H9 (cell line): ENCODE results near the gene SLC12A2. TPM values are rescaled to one million over a fixed set of nuclear protein-coding genes. Genes with fewer than 3 reads are reported as not detected.

Experiments used
- DNase-seq: peaks from one replicate; pipeline ENCODE4 v3.0.0-alpha.2; 2017
- H2AFZ ChIP-seq: one replicate; pipeline ENCODE4 v1.6.1; 2013; ENCODE audit warnings: mild to moderate bottlenecking, low read length, control low read depth, moderate library complexity
- H2AK5ac ChIP-seq: 2 replicates; pipeline ENCODE4 v1.6.1; 2013; ENCODE audit warnings: low read length, control low read depth, mixed read lengths; ENCODE audit not compliant: insufficient read length
- H2BK120ac ChIP-seq: one replicate; pipeline ENCODE4 v1.6.1; 2013; ENCODE audit warnings: low read depth, mild to moderate bottlenecking, low read length, control low read depth, inconsistent platforms; ENCODE audit not compliant: poor library complexity, severe bottlenecking
- H2BK12ac ChIP-seq: 2 replicates; pipeline ENCODE4 v1.6.1; 2013; ENCODE audit warnings: low read length, control low read depth, mixed read lengths, low read depth; ENCODE audit not compliant: insufficient read length
- H2BK15ac ChIP-seq: 2 replicates; pipeline ENCODE4 v1.6.1; 2013; ENCODE audit warnings: low read depth, low read length, control low read depth
- H2BK20ac ChIP-seq: one replicate; pipeline ENCODE4 v1.6.1; 2013; ENCODE audit warnings: low read depth, mild to moderate bottlenecking, low read length, control low read depth, inconsistent platforms; ENCODE audit not compliant: poor library complexity, severe bottlenecking
- H2BK5ac ChIP-seq: 2 replicates; pipeline ENCODE4 v1.6.1; 2013; ENCODE audit warnings: low read length, control low read depth, mixed read lengths; ENCODE audit not compliant: insufficient read length
- H3K14ac ChIP-seq: 2 replicates; pipeline ENCODE4 v1.6.1; 2013; ENCODE audit warnings: low read length, control low read depth; ENCODE audit not compliant: insufficient read depth
- H3K18ac ChIP-seq: 2 replicates; pipeline ENCODE4 v1.6.1; 2013; ENCODE audit warnings: low read depth, mild to moderate bottlenecking, mixed read lengths, low read length, control low read depth; ENCODE audit not compliant: insufficient read length
- H3K23ac ChIP-seq: 2 replicates; pipeline ENCODE4 v1.6.1; 2013; ENCODE audit warnings: low read length, control low read depth, mixed read lengths, low read depth; ENCODE audit not compliant: insufficient read length
- H3K23me2 ChIP-seq: 2 replicates; pipeline ENCODE4 v1.6.1; 2013; ENCODE audit warnings: low read depth, mild to moderate bottlenecking, mixed read lengths, low read length, control low read depth; ENCODE audit not compliant: insufficient read length, poor library complexity, severe bottlenecking
- H3K27ac ChIP-seq: 2 replicates; pipeline ENCODE4 v1.5.1; 2013; ENCODE audit warnings: low read length, control low read depth, mixed read lengths, low read depth; ENCODE audit not compliant: insufficient read length
- H3K27me3 ChIP-seq: 2 replicates; pipeline ENCODE4 v1.6.1; 2013; ENCODE audit warnings: low read length, control low read depth, inconsistent platforms; ENCODE audit not compliant: insufficient read depth
- H3K4ac ChIP-seq: 2 replicates; pipeline ENCODE4 v1.6.1; 2013; ENCODE audit warnings: low read depth, mild to moderate bottlenecking, control low read depth, inconsistent platforms, low read length, moderate library complexity
- H3K4me1 ChIP-seq: 2 replicates; pipeline ENCODE4 v1.6.1; 2013; ENCODE audit warnings: low read length, control low read depth, inconsistent platforms; ENCODE audit not compliant: insufficient read depth
- H3K4me2 ChIP-seq: 2 replicates; pipeline ENCODE4 v1.6.1; 2013; ENCODE audit warnings: low read length, control low read depth, mixed read lengths; ENCODE audit not compliant: insufficient read length, insufficient read depth
- H3K56ac ChIP-seq: 2 replicates; pipeline ENCODE4 v1.6.1; 2013; ENCODE audit warnings: low read depth, mild to moderate bottlenecking, mixed read lengths, low read length, control low read depth; ENCODE audit not compliant: insufficient read length
- H3K79me1 ChIP-seq: 2 replicates; pipeline ENCODE4 v1.6.1; 2013; ENCODE audit warnings: low read depth, mild to moderate bottlenecking, moderate library complexity, low read length, control low read depth, inconsistent platforms; ENCODE audit not compliant: insufficient read depth, poor library complexity, severe bottlenecking
- H3K79me2 ChIP-seq: 2 replicates; pipeline ENCODE4 v1.6.1; 2013; ENCODE audit warnings: low read length, control low read depth, inconsistent platforms; ENCODE audit not compliant: insufficient read depth
- H3K9ac ChIP-seq: 2 replicates; pipeline ENCODE4 v1.6.1; 2013; ENCODE audit warnings: low read length, control low read depth, mixed read lengths; ENCODE audit not compliant: insufficient read length; ENCODE audit errors: extremely low read depth
- H3K9me3 ChIP-seq: one replicate; pipeline ENCODE4 v1.6.1; 2013; ENCODE audit warnings: low read depth, low read length, inconsistent platforms; ENCODE audit not compliant: control insufficient read depth
- H3T11ph ChIP-seq: one replicate; pipeline ENCODE4 v1.6.1; 2013; ENCODE audit warnings: mild to moderate bottlenecking, low read length, control low read depth, inconsistent platforms
- H4K20me1 ChIP-seq: one replicate; pipeline ENCODE4 v1.6.1; 2013; ENCODE audit not compliant: control insufficient read depth, insufficient read length, insufficient read depth
- H4K5ac ChIP-seq: 2 replicates; pipeline ENCODE4 v1.6.1; 2013; ENCODE audit warnings: low read depth, mild to moderate bottlenecking, mixed read lengths, low read length, control low read depth; ENCODE audit not compliant: insufficient read length
- H4K8ac ChIP-seq: replicated peaks from 2 replicates; pipeline ENCODE4 v1.6.1; 2013; ENCODE audit warnings: low read length, control low read depth, mixed read lengths, low read depth; ENCODE audit not compliant: insufficient read length
- H4K91ac ChIP-seq: 2 replicates; pipeline ENCODE4 v1.6.1; 2013; ENCODE audit warnings: low read depth, mild to moderate bottlenecking, moderate library complexity, mixed read lengths, low read length, control low read depth; ENCODE audit not compliant: insufficient read length
- H3K27ac Mint-ChIP-seq, 3 experiments: 2 replicates in 2 of 3; 3 replicates in 1 of 3; pipeline ENCODE4 v1.8.0; 2020 to 2021; ENCODE audit warnings: mixed read lengths in 3 of 3, mild to moderate bottlenecking in 1 of 3, moderate library complexity in 1 of 3
- H3K27me3 Mint-ChIP-seq: 2 replicates; pipeline ENCODE4 v1.8.0; 2021; ENCODE audit warnings: low read depth, mild to moderate bottlenecking, moderate library complexity, mixed read lengths
- H3K36me3 Mint-ChIP-seq, 3 experiments: 2 replicates in 2 of 3; 3 replicates in 1 of 3; pipeline ENCODE4 v1.8.0; 2020 to 2021; ENCODE audit warnings: low read depth in 3 of 3, mixed read lengths in 3 of 3; ENCODE audit not compliant: insufficient read depth in 1 of 3
- H3K4me1 Mint-ChIP-seq, 2 experiments: 2 replicates each; pipeline ENCODE4 v1.8.0; 2020; ENCODE audit warnings: mixed read lengths in 2 of 2
- H3K4me3 Mint-ChIP-seq, 2 experiments: 2 replicates in 1 of 2; 3 replicates in 1 of 2; pipeline ENCODE4 v1.8.0; 2020 to 2021; ENCODE audit warnings: mild to moderate bottlenecking in 2 of 2, mixed read lengths in 2 of 2, moderate library complexity in 1 of 2
- H3K9me3 Mint-ChIP-seq, 2 experiments: 2 replicates in 1 of 2; 3 replicates in 1 of 2; pipeline ENCODE4 v1.8.0; 2020; ENCODE audit warnings: mild to moderate bottlenecking in 2 of 2, mixed read lengths in 2 of 2, moderate library complexity in 1 of 2
- CTCF ChIP-seq: fragments of 200-600 bp; sonication (generic); conservative IDR thresholded peaks from 3 replicates; pipeline ENCODE4 v1.8.0; 2021; ENCODE audit warnings: antibody characterized with exemption, mild to moderate bottlenecking
- WGBS: extraction: QIAGEN DNeasy Blood & Tissue Kit; methylation state at CpG from one replicate; pipeline ENCODE4 v1.1.7; 2013; ENCODE audit warnings: missing lambda C conversion rate, low lambda C conversion rate, mixed read lengths; ENCODE audit not compliant: insufficient read length; ENCODE audit errors: extremely low coverage; 5-methylcytosine and 5-hydroxymethylcytosine counted together
- total RNA-seq: library from RNA; stranded (reverse); gene quantifications from 2 replicates; pipeline ENCODE4 v1.2.1, GENCODE V29; 2021

The SLC12A2 gene
- total RNA-seq, 1 experiment from 2014 or later = 17.9 TPM

DNA sequence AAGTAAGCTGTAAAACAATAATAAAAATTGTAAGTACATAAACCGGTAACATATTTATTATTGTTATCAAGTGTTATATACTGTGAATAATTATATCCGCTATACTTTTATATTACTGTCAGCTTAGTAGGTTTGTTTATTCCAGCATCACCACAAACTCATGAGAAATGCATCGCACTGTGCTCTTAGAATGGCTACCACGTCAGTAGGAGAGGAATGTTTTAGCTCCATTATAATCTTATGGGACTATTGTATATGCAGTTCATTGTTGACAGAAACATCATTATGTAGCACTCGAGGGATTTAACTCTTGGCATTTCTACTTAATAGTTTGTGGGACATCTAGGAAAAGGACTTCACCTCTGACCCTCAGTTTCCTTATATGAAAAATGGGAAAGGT is 16.4 kb downstream of the SLC12A2 start:
- no CpG with 5 or more reads among the region's 5 CpGs for WGBS
- H2BK15ac ChIP-seq = no peak overlapping the region
- no peak overlapping the region for H3K27ac Mint-ChIP-seq

More for the DNA sequence above, 16.4 kb downstream of the SLC12A2 start:
- TF ChIP-seq CTCF = no peak
- Histone ChIP-seq H3K4me1 (no peaks in the 10 kb centered on the region), H4K5ac (no peak overlapping the region), H3K23me2 (no peaks in the 10 kb centered on the region), H2AFZ (no peak overlapping the region), H3K79me1 (no peaks in the 10 kb centered on the region), H3K27me3 (no peaks in the 10 kb centered on the region), H4K91ac (no peak overlapping the region), H3K18ac (no peak overlapping the region), H3K27ac (no peak overlapping the region), H2BK120ac (no peak overlapping the region), H2BK12ac (no peak overlapping the region), H3K79me2 (no peaks in the 10 kb centered on the region), H2BK20ac (no peak overlapping the region), H3K14ac (no peak overlapping the region), H4K20me1 (no peaks in the 10 kb centered on the region), H3T11ph (no peak overlapping the region), H3K23ac (no peak overlapping the region), H4K8ac (no peak overlapping the region), H3K9me3 (no peaks in the 10 kb centered on the region), H2AK5ac (no peak overlapping the region), H3K56ac (no peak overlapping the region), H3K9ac (no peak overlapping the region), H3K4ac (no peak overlapping the region), H3K4me2 (no peak overlapping the region), H2BK5ac (no peak overlapping the region)
- DNase-seq = no peak
- H3K9me3 Mint-ChIP-seq = peaks cover 22% of the 10 kb centered on the region in 2 experiments; a peak in 4 of 5 replicates
- no peak overlapping the region for H3K4me3 Mint-ChIP-seq
- no peaks in the 10 kb centered on the region for H3K27me3 Mint-ChIP-seq
- peaks cover 11 to 24% (median 22%) of the 10 kb centered on the region in 3 experiments for H3K36me3 Mint-ChIP-seq
- H3K4me1 Mint-ChIP-seq = peaks cover 3% of the 10 kb centered on the region in 2 experiments; a peak in 3 of 4 replicates
